Nucleus accumbens (tissue), 56 donors: ENCODE results near the gene DMXL2.
A peak's percentile ranks its signal among the peaks of the same experiment; 100 is the strongest.
"Not testable (repeated sequence)": the region's sequence is repeated elsewhere in the genome, so short reads cannot be mapped to it uniquely, and the experiment has no call there.

Source experiments
- DNase-seq, 56 donors: peaks; one replicate each; lab custom pipeline; 2025; lab: John Stamatoyannopoulos, UW

Gene DMXL2

DNA sequence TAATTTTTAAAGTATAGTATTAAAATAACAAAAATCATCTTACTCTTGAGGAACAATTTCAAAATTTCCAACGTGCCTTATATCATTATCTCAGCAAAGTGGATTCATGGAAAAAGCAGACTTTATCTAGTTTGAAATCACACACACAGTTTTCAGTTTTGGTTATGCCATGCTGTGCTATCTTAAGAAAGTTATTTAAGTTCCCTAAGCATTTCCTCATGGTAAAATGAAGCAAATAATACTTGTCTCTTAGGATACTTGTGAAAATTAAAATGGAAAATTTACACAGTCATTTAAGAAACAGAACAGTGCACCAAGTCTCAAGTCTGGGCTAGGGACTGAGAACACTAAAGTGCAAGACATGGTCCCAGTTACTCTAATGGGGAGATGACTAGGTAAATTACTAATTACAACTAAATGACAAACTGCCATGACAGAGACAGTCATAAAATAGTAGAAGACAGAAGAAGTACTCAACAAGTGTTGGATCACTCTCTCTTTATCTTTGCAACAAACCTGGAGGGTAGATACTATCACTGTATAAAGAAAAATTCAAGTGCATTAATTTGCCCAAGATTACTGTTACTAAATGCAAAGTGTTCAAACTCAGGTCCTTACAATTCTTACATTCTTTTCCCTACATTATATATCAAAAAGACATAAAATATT, 44.8 kb downstream of the DMXL2 start:
- no peak for DNase-seq

DNA sequence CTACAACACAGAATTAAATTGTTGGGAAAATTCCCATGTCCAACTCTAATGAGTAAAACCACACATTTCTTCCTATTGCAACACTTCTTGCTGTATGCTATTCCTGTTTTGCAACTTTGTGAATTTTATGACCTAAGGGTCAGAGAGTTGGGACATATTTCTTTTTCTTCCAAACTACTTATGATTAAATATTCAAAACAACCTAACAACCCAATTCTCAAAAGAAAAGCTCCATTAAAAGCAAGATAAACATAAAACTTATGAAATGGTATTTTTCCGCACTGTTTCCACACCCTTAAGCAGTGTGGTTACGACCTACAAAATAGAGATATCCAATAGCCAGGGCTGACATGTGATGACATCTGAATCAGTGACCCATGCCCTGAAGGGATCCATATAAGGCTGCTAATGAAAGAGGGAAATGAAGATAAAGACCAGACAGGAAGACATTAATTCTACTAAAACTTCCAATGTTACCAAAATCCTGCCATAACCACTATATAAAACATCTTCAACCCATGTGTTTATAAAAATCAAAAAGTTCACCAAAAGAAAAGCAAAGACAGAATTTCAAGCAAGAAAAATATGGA, 45.6 kb downstream of the DMXL2 start:
- no peak for DNase-seq

DNA sequence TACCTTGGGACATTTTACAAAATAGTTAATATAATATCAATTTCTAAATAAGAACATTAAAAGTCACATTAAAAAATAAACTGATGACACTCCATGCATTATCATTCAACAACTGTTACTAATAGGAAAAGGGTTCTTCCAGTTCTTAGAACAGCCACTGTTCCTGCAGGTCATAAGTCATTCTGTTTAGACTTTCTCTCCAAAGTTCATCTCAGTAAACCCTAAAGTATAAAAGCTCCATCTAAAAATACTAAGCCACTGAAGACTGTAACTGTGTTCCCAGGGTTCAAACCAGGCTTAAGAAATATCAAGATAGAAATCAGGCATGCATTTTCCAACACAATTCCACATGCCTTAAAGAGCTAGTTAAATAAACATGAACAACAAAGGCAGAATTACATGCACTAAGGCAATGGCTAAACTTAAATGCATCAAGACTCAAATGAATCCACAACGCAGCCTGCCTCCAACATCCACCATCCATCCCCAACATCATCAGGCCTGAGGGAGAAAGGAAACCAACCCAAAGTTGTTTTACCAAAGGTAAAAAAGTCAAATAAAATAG, 46.2 kb downstream of the DMXL2 start:
- DNase-seq = no peak

DNA sequence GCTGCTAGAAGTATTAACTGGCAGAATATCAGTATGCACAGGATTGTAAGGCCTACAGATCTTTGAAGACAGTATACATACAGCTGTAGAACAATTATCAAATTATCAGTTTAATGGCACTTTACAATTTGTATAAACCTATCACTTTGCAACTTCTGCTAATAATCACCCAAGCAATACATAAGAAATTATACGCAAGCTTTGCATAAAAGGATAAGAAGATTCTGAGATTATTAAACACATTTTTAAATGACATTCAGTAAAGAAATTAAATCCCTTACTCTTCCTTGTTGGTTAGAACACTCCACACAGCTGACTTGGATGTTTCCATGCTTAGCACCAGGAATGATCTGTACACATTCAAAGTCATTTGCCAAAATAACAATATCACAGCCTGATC, 46.8 kb downstream of the DMXL2 start:
- DNase-seq = no peak

DNA sequence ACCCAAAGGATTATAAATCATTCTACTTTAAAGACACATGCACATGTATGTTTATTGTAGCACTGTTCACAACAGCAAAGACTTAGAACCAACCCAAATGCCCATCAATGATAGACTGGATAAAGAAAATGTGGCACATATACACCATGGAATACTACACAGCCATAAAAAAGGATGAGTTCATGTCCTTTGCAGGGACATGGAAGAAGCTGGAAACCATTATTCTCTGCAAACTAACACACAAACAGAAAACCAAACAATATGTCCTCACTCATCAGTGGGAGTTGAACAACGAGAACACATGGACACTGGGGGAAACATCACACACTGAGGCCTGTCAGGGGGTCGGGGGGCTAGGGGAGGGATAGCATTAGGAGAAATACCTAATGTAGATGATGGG, 49.2 kb downstream of the DMXL2 start:
- DNase-seq = not testable (repeated sequence)

DNA sequence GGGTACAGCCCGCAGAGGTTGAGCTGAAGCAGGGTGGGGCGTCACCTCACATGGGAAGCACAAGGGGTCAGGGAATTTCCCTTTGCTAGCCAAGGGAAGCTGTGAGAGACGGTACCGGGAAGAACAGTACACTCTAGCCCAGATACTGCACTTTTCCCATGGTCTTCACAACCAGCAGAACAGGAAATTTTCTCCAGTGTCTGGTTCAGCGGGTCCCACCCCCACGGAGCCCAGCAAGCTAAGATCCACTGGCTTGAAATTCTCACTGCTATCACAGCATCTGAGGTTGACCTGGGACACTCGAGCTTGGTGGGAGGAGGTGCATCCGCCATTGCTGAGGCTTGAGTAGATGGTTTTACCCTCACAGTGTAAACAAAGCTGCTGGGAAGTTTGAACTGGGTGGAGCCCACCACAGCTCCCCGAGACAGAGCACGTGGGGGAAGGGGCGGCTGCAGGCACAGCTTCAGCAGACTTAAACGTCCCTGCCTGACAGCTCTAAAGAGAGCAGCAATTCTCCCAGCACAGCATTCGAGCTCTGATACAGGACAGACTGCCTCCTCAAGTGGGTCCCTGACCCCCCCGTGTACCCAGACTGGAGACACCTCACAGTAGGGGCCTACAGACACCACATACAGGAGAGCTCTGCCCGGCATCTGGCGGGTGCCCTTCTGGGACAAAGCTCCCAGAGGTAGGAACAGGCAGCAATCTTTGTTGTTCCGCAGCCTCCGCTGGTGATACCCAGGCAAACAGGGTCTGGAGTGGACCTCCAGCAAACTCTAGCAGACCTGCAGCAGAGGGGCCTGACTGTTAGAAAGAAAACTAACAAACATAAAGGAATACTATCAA, 53.4 kb downstream of the DMXL2 start:
- not testable (repeated sequence) for DNase-seq

DNA sequence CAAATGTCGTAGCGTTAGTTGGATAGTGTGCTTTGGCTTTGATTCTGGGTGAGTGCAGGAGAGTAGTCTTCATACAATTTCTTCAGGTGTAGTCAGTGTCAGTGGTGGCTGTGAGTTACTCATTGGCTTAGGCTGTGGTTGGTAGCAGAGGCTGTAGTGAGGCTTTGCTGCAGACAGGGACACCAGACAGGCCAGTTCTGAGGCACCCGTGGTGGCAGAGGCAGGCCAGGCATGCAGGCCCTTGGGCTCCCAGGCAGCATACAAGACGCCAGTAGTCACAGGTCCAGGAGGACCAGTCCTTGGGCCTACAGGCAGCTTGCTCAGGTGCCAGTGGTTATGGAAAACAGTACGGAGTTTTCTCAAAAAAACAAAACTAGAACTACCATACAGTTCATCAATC, 61.3 kb downstream of the DMXL2 start:
- no peak for DNase-seq

DNA sequence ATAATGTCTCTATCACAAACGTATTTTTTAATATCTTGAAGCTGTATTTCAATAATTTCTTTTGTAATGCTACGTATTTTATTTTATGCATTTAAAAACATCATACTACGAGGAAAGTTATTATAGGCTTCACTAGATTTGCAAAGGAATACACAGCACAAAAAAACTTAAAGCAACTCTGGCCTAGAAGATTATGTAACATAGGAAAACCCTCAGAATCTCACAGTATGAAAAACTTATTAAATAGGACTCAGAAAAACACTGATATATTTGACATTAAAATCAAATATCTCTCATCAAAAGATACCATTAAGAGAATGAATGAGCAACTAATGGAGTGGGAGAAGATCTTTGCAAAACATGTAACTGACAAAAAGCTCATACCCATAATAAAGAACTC, 63.7 kb downstream of the DMXL2 start:
- DNase-seq = no peak

DNA sequence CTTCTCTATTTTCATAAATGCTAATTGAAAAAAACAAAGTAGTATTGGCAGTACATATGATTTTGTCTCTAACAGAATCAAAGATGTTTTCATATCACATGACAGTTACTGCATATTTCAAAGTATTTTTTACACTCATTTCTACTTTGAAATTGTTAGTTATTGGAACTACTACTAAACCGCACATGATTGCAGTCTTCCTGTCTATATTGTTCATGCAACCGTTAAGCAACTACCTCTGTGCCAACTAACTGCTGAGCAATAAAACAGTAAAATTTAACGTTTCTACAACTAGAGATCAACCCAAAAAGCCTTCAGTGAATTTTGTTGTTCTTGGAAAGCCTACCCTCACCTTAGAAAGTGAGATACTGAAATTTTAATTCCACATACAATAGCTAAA, 64.2 kb downstream of the DMXL2 start:
- no peak for DNase-seq

DNA sequence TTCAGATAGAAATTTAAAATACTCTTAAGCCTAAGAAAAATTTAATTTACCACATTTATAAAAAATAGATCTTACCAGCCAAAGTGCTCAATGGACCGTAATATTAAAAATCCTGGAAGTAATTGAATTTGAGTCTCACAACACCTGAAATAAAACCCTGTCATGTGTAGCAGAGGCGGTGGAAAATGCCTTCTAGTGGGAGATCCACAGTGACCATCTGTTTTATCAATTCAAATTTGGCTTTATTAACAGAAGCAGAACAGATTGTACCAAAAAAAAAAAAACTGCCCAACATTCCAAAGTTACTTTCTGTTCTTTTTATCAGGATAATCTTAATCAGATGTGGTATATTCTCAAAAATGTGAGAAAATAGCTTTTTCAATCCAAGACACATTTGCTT, 71.7 kb downstream of the DMXL2 start:
- DNase-seq = no peak

DNA sequence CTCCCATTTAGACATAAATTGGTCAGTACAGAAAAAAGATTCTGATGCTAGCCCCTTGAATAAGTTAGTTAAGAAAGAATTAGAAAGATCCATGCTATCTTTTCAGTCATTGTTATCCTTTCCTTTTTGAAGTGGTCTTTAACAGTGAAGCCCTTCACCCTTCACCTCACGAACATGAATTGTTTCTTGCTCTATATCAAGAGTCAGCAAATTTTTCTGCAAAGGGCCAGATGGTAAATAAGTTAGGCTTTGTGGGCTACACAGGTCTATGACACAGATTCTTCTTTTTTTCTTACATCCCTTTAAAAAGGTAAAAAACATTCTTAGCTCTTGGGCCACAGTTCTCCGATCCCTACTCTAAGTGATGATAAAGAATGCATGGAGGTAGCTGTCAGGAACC, 74.9 kb downstream of the DMXL2 start:
- DNase-seq = no peak

DNA sequence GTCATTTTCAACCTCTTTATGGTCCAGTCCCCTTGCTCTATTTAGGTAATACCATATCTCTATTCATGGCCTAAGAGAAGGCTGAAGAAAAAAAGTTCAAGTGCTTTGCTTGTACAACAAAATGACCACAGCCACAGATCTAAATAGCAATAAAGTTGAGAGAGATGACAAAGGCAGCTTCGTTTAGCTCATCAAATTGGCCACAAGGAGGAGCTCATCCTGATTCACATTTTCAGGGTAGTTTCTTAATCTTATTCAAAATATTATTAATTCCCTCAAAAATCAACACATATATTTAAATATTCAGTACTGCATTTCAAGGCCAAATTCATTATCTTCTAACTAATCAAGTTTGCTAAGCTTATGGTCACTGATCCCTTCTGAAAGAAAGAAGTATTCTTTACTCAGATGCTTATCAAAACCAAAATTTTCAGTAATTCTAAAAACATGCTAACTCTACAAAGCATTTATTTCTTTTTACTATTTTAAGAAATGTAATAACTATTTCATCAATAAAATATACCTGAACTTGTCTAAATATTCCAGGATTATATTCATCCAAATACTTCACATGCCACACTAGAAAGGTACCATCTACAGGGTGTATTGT, 85.5 kb downstream of the DMXL2 start:
- no peak for DNase-seq

DNA sequence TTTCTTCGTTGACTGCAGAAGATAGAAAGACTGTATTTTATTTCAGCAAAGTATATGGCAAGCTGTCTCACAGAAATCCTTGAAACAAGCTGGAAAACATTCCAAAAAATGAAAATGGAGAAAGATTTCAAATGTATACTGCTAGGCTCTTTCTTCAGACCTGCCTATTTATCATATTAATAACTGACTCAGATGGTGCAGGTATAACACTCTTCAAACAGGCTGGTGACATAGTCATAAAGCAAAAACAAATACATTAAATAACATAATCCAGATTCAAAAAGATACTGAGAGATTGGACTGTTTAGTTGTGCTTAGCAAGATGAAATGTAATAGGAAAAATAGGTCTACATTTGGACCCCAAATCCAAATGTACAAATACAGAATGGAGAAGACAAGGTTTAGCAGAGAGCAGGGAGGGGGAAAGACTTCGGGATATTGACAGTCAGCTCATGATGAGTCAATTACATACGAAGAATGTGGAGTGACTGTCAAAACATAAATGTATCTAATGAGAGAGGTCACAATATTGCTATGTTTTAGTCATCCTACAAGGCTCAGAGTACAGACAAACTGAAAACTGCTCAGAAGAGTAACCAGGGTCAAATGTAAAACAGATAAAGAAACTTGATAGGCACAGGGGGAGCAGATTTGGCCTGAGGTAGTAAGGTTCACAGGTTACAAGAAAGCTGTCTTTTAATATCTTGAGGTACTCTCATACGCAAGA, 88.7 kb downstream of the DMXL2 start:
- no peak for DNase-seq

DNA sequence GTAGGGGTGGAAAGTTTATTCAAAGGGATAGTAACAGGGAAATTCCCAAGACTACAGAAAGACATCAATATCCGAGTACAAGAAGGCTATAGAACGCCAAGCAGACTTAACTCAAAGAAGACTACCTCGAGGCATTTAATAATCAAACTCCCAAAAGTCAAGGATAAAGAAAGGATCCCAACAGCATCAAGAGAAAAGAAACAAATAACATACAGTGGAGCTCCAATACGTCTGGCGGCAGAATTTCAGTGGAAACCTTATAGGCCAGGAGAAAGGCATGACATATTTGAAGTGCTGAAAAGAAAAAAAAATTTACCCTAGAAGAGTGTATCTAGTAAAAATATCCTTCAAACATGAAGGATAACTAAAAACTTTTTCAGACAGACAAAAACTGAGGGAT, 95.6 kb downstream of the DMXL2 start:
- no peak for DNase-seq

DNA sequence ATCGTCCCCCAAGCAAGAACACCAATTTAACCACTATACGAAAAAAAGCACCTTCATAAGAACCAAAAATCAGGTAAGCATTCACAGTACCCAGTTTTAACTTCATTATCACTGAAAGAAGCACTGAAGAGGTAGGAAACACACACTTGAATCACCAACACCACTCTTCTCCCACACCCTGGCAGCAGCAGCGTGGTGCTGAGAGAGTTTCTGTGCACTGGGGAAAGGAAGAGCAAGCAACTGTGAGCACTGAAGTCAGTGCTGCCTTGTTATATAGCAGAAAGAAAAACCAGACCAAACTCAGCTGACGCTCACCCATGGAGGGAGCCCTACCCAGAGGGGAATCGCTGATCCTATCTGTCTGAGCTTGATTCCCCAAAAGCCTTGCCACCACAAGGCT, 98.2 kb downstream of the DMXL2 start:
- DNase-seq = peak in 9 of 56 donors; percentile 2 to 35 (median 15)

DNA sequence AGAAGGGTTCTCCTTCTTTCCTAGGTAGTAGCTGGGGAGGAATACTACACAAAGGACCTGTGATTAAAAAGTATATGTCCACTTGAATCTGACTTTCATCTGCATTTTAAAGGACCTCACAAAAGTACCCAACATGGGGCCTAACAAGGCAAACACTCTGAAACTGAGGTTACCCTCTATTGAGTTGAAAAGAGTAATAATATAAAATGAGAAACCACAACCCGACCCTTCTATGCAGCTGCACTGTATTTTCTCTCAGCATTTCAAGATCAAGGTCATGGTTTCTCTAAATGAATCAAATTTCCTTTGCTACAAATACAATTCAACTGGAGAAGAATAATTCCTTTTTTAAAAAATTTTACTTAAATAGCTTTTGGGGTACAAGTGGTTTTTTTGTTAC, 106.3 kb downstream of the DMXL2 start:
- DNase-seq = no peak

DNA sequence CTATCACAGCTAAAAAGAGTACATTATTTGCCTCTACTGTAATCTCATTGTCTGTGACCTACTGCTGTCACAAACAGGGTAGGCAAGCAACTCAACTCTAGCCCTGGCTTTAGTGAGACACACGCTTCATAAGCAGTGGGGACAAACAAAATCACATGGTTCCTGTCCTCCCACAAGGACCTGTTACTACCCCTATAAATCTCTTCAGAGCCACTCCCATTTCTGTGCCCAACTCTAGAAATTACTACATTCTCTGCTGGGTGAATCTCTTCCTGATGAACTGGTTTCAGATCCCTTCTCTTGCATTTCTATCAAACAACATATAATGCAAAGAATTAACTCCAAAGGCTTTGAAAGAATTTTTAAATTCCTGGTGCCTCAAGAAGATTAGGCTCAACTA, 117.3 kb downstream of the DMXL2 start:
- DNase-seq = no peak

DNA sequence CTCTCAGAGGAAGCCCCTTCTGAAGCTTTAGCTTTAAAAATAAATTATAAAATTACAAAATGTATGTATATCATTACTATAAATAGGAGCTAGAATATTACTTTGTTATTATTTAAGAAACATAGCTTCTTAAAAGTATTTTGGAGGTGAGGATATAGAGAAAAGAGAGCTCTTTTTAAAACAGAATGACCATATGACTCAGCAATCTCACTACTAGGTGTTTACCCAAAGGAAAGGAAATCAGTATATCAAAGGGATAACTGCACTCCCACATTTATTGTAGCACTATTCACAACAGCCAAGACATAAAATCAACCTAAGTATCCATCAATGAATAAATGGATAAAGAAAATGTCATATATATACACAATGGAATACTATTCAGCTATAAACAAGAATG, 119.6 kb downstream of the DMXL2 start:
- no peak for DNase-seq

DNA sequence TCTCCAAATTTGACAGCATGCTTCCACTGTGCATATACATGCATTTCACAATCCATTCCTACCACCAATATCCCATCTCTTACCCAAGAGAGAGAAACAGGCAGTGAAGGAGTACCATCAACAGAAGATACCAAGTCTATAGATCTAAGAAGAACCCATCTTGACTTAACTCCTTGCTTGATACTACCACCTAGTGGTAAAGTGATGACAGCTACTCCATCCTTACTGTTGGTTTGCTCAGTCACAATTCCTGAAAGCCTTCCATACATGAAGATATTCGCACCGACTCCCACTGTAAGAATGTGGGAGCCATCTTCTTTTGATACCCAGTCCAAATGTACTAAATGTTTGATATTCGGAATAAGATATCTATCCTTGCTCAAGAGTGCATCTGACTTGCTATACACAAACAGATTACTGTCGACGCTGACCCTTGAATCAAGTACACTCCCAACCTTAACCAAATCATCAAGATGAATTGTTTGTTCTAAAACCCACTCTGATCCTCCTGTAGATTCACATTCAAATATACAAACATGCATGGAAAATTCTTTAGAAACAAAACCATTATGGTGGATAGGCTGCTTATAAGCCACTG, 123.1 kb downstream of the DMXL2 start:
- DNase-seq = no peak

DNA sequence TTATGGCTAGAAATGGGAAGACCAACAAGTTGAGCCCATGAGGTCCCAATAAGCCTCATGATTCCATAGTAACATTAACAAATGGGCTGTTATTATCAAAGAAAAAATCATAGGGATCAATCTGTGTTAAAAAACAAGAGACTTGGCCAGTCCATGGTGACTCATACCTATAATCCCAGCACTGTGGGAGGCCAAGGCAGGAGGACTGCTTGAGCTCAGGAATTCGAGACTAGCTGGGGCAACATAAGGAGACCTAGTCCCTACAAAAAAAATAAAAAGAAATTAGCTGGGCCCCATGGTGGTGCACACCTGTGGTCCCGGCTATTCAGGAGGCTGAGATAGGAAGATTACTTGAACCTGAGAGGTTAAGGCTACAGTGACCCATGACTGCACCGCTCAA, 124.8 kb downstream of the DMXL2 start:
- DNase-seq = no peak
